SK-N-SH (cell line): ENCODE data around the gene FBXO10. TPM values are rescaled to one million over a fixed set of nuclear protein-coding genes. Genes with fewer than 3 reads are reported as not detected.
A peak's percentile ranks its signal among the peaks of the same experiment; 100 is the strongest.

Experiments
- CTCF ChIA-PET: fragments of 300-600, 350-600 bp; formaldehyde crosslinking; extraction: SDS; loops from one replicate; lab custom pipeline; 2021; lab: Yijun Ruan, JAX
- POLR2A ChIA-PET: fragments of 350-600 bp; sonication (Branson Sonifier 250); formaldehyde crosslinking; extraction: SDS; loops from one replicate; lab custom pipeline; 2020; ENCODE audit warnings: antibody characterized with exemption, inconsistent platforms; lab: Yijun Ruan, JAX
- DNase-seq: peaks from one replicate; pipeline ENCODE4 v3.0.0; 2012
- H2AFZ ChIP-seq: fragments of 200-600 bp; sonication (generic); 2 replicates; pipeline ENCODE4 v1.8.1; 2016; ENCODE audit warnings: antibody characterized with exemption, mild to moderate bottlenecking, low read depth
- H3F3A ChIP-seq: fragments of 200-600 bp; sonication (generic); replicated peaks from 2 replicates; pipeline ENCODE3; 2016; ENCODE audit warnings: antibody characterized with exemption, mild to moderate bottlenecking; ENCODE audit not compliant: insufficient read depth
- H3K27ac ChIP-seq, 2 experiments: fragments of 200-500 bp in 1 of 2; fragments of 200-600 bp in 1 of 2; sonication (Bioruptor generic) in 1 of 2; sonication (generic), shearing (Covaris generic) in 1 of 2; 2 replicates each; pipeline versions ENCODE4 v1.5.1 to v1.6.1; 2014 to 2016; ENCODE audit warnings: low read depth in 2 of 2, inconsistent platforms in 1 of 2, low read length in 1 of 2, mild to moderate bottlenecking in 1 of 2, mixed read lengths in 1 of 2
- H3K27me3 ChIP-seq: fragments of 200-600 bp; sonication (generic), shearing (Covaris generic); 2 replicates; pipeline ENCODE4 v1.6.1; 2016; ENCODE audit warnings: mixed run types; ENCODE audit not compliant: insufficient read depth
- H3K36me3 ChIP-seq, 2 experiments: fragments of 200-500 bp in 1 of 2; fragments of 200-600 bp in 1 of 2; sonication (Bioruptor generic) in 1 of 2; sonication (generic) in 1 of 2; replicated peaks in 1 of 2; 2 replicates each; pipeline versions ENCODE3 to v1.5.1; 2014 to 2016; ENCODE audit warnings: low read length in 1 of 2, mild to moderate bottlenecking in 1 of 2; ENCODE audit not compliant: insufficient read depth in 2 of 2, control insufficient read depth in 1 of 2
- H3K4me1 ChIP-seq, 2 experiments: fragments of 200-500 bp in 1 of 2; fragments of 200-600 bp in 1 of 2; sonication (Bioruptor generic) in 1 of 2; sonication (generic), shearing (Covaris generic) in 1 of 2; 2 replicates each; pipeline versions ENCODE4 v1.5.1 to v1.6.1; 2014 to 2016; ENCODE audit warnings: low read depth in 1 of 2, low read length in 1 of 2, mixed run types in 1 of 2; ENCODE audit not compliant: insufficient read depth in 2 of 2, control insufficient read depth in 1 of 2
- H3K4me2 ChIP-seq: fragments of 200-600 bp; sonication (generic), shearing (Covaris generic); 2 replicates; pipeline ENCODE4 v1.6.1; 2017; ENCODE audit warnings: mixed run types
- H3K4me3 ChIP-seq, 2 experiments: fragments of 200-500 bp in 1 of 2; fragments of 200-600 bp in 1 of 2; sonication (Bioruptor generic) in 1 of 2; sonication (generic), shearing (Covaris generic) in 1 of 2; 2 replicates each; pipeline versions ENCODE4 v1.5.1 to v1.8.1; 2014 to 2016; ENCODE audit warnings: low read depth in 2 of 2, inconsistent platforms in 1 of 2, low read length in 1 of 2, mild to moderate bottlenecking in 1 of 2, mixed read lengths in 1 of 2, moderate library complexity in 1 of 2
- H3K79me2 ChIP-seq: fragments of 200-600 bp; sonication (generic); 2 replicates; pipeline ENCODE4 v1.8.1; 2017; ENCODE audit warnings: mild to moderate bottlenecking; ENCODE audit not compliant: insufficient read depth
- H3K9ac ChIP-seq: fragments of 200-600 bp; sonication (generic); 2 replicates; pipeline ENCODE4 v1.6.1; 2017; ENCODE audit warnings: mixed run types
- H3K9me2 ChIP-seq: fragments of 200-600 bp; sonication (generic); 2 replicates; pipeline ENCODE4 v1.6.1; 2017; ENCODE audit warnings: mixed run types
- H3K9me3 ChIP-seq: fragments of 200-600 bp; sonication (generic); 2 replicates; pipeline ENCODE4 v1.6.1; 2017; ENCODE audit warnings: mixed run types, mild to moderate bottlenecking, moderate library complexity
- H4K20me1 ChIP-seq: fragments of 200-600 bp; sonication (generic); 2 replicates; pipeline ENCODE4 v1.6.1; 2017; ENCODE audit warnings: mild to moderate bottlenecking, mixed run types; ENCODE audit not compliant: insufficient read depth
- CHD2 ChIP-seq: fragments of 150-350 bp; IDR thresholded peaks from 2 replicates; pipeline ENCODE4 v1.6.1; 2018; ENCODE audit warnings: low read length; ENCODE audit not compliant: partially characterized antibody
- GABPA ChIP-seq: IDR thresholded peaks from 2 replicates; pipeline ENCODE4 v1.4.0; 2012; ENCODE audit warnings: low read depth, mild to moderate bottlenecking
- GATA2 ChIP-seq: sonication (generic); formaldehyde crosslinking; IDR thresholded peaks from 2 replicates; pipeline ENCODE4 v1.5.0; 2020; ENCODE audit warnings: mild to moderate bottlenecking, missing genetic modification reagents
- MAX ChIP-seq: IDR thresholded peaks from 2 replicates; pipeline ENCODE4 v1.4.0; 2012; ENCODE audit warnings: low read depth
- MXI1 ChIP-seq: IDR thresholded peaks from 2 replicates; pipeline ENCODE4 v1.6.1; 2012; ENCODE audit warnings: mild to moderate bottlenecking, low read depth, low read length, improper control_type of control experiment
- NFIC ChIP-seq: IDR thresholded peaks from 2 replicates; pipeline ENCODE4 v1.4.0; 2012; ENCODE audit warnings: borderline replicate concordance
- PBX3 ChIP-seq: IDR thresholded peaks from 2 replicates; pipeline ENCODE4; 2012
- POLR2AphosphoS5 ChIP-seq: IDR thresholded peaks from 2 replicates; pipeline ENCODE4 v1.6.1; 2012; ENCODE audit warnings: low read depth, low read length
- RXRA ChIP-seq: IDR thresholded peaks from 2 replicates; pipeline ENCODE4 v1.4.0; 2012; ENCODE audit warnings: low read depth, mild to moderate bottlenecking, borderline replicate concordance
- SIN3A ChIP-seq: IDR thresholded peaks from 2 replicates; pipeline ENCODE4 v1.6.1; 2012; ENCODE audit warnings: low read depth, mild to moderate bottlenecking, low read length, moderate library complexity, borderline replicate concordance
- TCF12 ChIP-seq: IDR thresholded peaks from 2 replicates; pipeline ENCODE4 v1.4.0; 2012
- TEAD4 ChIP-seq: IDR thresholded peaks from 2 replicates; pipeline ENCODE4 v1.4.0; 2012; ENCODE audit warnings: mild to moderate bottlenecking, borderline replicate concordance; ENCODE audit not compliant: insufficient read depth
- USF1 ChIP-seq: IDR thresholded peaks from 2 replicates; pipeline ENCODE4 v1.4.0; 2012; ENCODE audit warnings: low read depth, borderline replicate concordance
- USF2 ChIP-seq: fragments of 150-350 bp; IDR thresholded peaks from 2 replicates; pipeline ENCODE4 v1.6.1; 2017; ENCODE audit warnings: antibody characterized with exemption, low read length, low read depth, borderline replicate concordance
- WGBS: methylation state at CpG from one replicate; pipeline ENCODE4 v1.1.6; 2017; ENCODE audit warnings: low lambda C conversion rate; 5-methylcytosine and 5-hydroxymethylcytosine counted together
- polyA plus RNA-seq, 3 experiments: library from polyadenylated mRNA; depleted of rRNA; stranded (reverse); fragments of >200 nt; gene quantifications; 2 replicates each; pipeline ENCODE4 v1.2.3, GENCODE V29; 2012

Gene FBXO10
- 10.1 and 12.8 TPM in 2 replicates for polyA plus RNA-seq (2012; rRNA removed)
- 5.0 and 7.8 TPM in 2 replicates for polyA plus RNA-seq (2012; cell fraction: cytosol; rRNA removed)
- polyA plus RNA-seq (2012; cell fraction: nucleus; rRNA removed): 26.3 and 29.4 TPM in 2 replicates

GRCh38 chr9:37575921-37576721 lies at the start of gene FBXO10:
FBXO10 (minus strand) TSS chr9:37576380; CDS start chr9:37541768, 34,612 bp downstream.
- Histone ChIP-seq H3K4me3 (peak within 1 kb of the TSS; percentile 72 to 83), H3K9ac (peak within 1 kb of the TSS; percentile 66), H3K4me1 (peaks cover 12 to 15% of the 10 kb centered on the region in 2 experiments; a peak in 3 of 4 replicates), H3K9me3 (no peaks in the 10 kb centered on the region), H3K79me2 (peaks cover 23% of the 10 kb centered on the region), H4K20me1 (no peaks in the 10 kb centered on the region), H3K27me3 (no peaks in the 10 kb centered on the region), H3K36me3 (peaks cover 11 to 14% of the 10 kb centered on the region in 2 experiments), H3K27ac (peak within 1 kb of the TSS; percentile 28 to 87; a peak in 3 of 4 replicates), H3K9me2 (no peaks in the 10 kb centered on the region), H2AFZ (peak within 1 kb of the TSS; percentile 71; the same call in 1 of the 2 replicates), H3K4me2 (peak within 1 kb of the TSS; percentile 98), H3F3A (peaks cover 14% of the 10 kb centered on the region)
- ChIA-PET POLR2A (interaction anchor here (0.9 to 4.0 kb wide), 7 partner anchors 14 to 173 kb away, joined by 3 to 20 read pairs (median 4); partner anchors contain the start of genes TOMM5 and ZBTB5), CTCF (interaction anchor here (0.7 to 1.8 kb wide), 4 partner anchors 10 to 328 kb away, joined by 3 to 5 read pairs (median 4); partner anchors contain the start of gene TOMM5)
- peak; percentile 91 for DNase-seq
- TF ChIP-seq USF1 (peak; percentile 88), TCF12 (peak; percentile 22; the same call in 1 of the 2 replicates), USF2 (peak; percentile 52), TEAD4 (no peak), GABPA (no peak), MXI1 (peak; percentile 86; the same call in 1 of the 2 replicates), SIN3A (no peak), CHD2 (no peak), PBX3 (0 out of 2 replicates have a peak, but pooled peaks have one; percentile 3), RXRA (no peak), GATA2 (CRISPR knock-in tag) (0 out of 2 replicates have a peak, but pooled peaks have one; percentile 4), POLR2AphosphoS5 (0 out of 2 replicates have a peak, but pooled peaks have one; percentile 16), MAX (peak; percentile 75), NFIC (0 out of 2 replicates have a peak, but pooled peaks have one; percentile 12)
- WGBS: 4% methylated on average over 33 of the region's 81 CpGs
